Activated CD4-positive, alpha-beta memory T cell treated with anti-CD3 and anti-CD28 coated beads, Interleukin-2, amount 10 ng/mL, durations not matched to agents 7 days and 5 days (primary cell): Measurements from ENCODE around the gene JUN. TPM values are rescaled to one million over a fixed set of nuclear protein-coding genes. Genes with fewer than 3 reads are reported as not detected.

Experiments
- CTCF ChIA-PET: fragments of 350-600 bp; sonication (Branson Sonifier 250); formaldehyde crosslinking; loops from one replicate; lab custom pipeline; 2021; ENCODE audit warnings: antibody characterized with exemption, inconsistent platforms; lab: Charles Lee
- POLR2A ChIA-PET: fragments of 350-600 bp; sonication (Branson Sonifier 250); formaldehyde crosslinking; loops from one replicate; lab custom pipeline; 2021; ENCODE audit warnings: antibody characterized with exemption; lab: Charles Lee
- DNase-seq: peaks from one replicate; pipeline ENCODE4 v3.0.0-alpha.2; 2020
- H3K27ac Mint-ChIP-seq: one replicate; pipeline ENCODE4 v1.8.0; 2021; ENCODE audit warnings: mild to moderate bottlenecking, mixed read lengths
- H3K27me3 Mint-ChIP-seq: one replicate; pipeline ENCODE4 v1.8.0; 2021; ENCODE audit warnings: mixed read lengths
- H3K36me3 Mint-ChIP-seq: one replicate; pipeline ENCODE4 v1.8.0; 2021; ENCODE audit warnings: low read depth, mixed read lengths
- H3K4me1 Mint-ChIP-seq: one replicate; pipeline ENCODE4 v1.8.0; 2021; ENCODE audit warnings: mixed read lengths
- H3K4me3 Mint-ChIP-seq: one replicate; pipeline ENCODE4 v1.8.0; 2021; ENCODE audit warnings: mild to moderate bottlenecking, mixed read lengths
- H3K9me3 Mint-ChIP-seq: one replicate; pipeline ENCODE4 v1.8.0; 2021; ENCODE audit warnings: mixed read lengths
- total RNA-seq, 2 experiments: library from RNA; stranded (reverse); gene quantifications; one replicate each; pipeline ENCODE4 v1.2.3, GENCODE V29; 2021

JUN gene
- 10 to 100 TPM; 31.1 to 32.3 TPM for total RNA-seq

DNA sequence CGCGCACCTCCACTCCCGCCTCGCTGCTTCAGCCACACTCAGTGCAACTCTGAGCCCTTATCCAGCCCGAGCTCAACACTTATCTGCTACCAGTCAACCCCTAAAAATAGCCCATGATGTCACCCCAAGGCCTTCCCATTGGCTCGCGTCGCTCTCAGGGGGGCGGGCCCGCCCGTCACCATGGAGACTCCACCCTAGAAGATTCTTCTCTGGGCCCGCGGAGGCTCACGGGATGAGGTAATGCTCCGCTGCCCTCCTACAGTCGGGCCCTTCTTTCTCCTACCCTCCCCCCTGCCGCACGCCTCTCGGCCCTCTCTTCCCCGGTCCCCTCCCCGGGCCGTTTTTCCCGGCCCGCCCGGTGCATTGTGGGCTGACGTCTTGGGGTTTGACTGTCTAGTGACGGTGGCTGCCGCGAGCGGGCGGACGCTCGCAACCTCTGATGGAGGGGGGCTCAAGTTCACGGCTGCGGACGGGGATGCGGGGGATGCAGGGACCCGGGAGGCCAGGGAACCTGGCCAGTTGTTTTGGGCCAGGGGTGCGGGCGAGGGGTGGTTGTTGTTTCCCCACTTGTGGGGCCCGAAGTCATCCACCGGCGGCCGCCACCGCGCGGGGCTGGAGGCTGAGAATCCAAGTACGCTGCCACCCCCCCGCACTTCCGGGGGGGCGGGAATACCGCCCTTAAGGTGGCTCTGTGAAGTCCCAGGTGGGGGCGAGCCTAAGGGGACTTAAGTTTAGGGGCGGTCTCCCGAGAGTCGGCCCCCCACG is at the start of gene JUN:
Gene JUN (minus strand): TSS at position 55 of the 765 bp plus-strand sequence. CDS start 977 bp downstream, outside the sequence.
- peaks cover 15% of the 10 kb centered on the region for H3K27me3 Mint-ChIP-seq
- peak within 1 kb of the TSS; percentile 89 for H3K4me3 Mint-ChIP-seq
- H3K9me3 Mint-ChIP-seq = peaks cover 8% of the 10 kb centered on the region
- peaks cover 21% of the 10 kb centered on the region for H3K4me1 Mint-ChIP-seq
- peaks cover 32% of the 10 kb centered on the region for H3K36me3 Mint-ChIP-seq
- peak; percentile 99 for DNase-seq
- ChIA-PET POLR2A (interaction anchor here (0.6 to 5.1 kb wide), 40 partner anchors 9 to 915 kb away, joined by 3 to 39 read pairs (median 5); partner anchors contain the start of gene MYSM1), CTCF (interaction anchor here (0.7 to 2.9 kb wide), 10 partner anchors 15 to 915 kb away, joined by 3 to 19 read pairs (median 3); no protein-coding TSS in a partner anchor)
- peak within 1 kb of the TSS; percentile 96 for H3K27ac Mint-ChIP-seq

DNA sequence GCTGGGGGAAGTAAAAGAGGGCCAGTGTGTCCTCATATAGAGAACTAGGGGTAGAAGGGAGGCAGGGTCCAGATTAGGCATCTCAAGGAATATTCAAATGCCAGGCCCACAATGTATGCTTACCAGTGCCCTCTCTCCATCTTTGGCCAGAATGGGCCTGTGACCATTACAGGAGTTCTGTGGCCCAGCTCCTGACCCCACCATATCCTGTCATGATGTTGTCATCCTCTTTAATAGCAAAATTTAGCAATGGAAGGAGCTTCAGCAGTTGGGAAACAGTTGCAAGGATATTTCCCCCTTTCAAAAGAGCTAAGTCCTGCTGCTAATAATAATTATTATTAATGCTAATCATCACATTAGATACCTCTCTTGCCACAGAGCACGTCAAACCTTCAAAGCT is 49.3 kb upstream of the JUN start:
- ChIA-PET POLR2A (no interaction called here), CTCF (no interaction called here)
- Mint-ChIP-seq H3K27me3 (peaks cover 4% of the 10 kb centered on the region), H3K4me3 (no peak overlapping the region), H3K36me3 (peaks cover 6% of the 10 kb centered on the region), H3K4me1 (no peaks in the 10 kb centered on the region), H3K9me3 (peaks cover 7% of the 10 kb centered on the region), H3K27ac (no peak overlapping the region)
- no peak for DNase-seq

DNA sequence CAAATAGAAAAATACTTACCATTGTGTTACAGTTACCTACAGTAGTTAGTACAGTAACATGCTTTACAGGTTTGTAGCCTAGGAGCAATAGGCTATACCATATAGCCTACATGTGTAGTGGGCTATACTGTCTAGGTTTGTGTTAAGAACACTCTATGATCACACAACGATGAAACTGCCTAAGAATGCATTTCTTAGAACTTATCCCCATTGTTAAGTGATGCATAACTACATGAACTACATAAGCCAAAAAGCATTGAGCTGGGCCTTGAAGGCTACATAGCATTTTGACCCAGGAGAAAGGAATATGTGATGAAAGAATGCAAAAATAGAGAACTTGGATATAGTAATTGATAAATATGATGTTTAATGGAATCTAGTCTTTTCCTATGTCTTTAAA is 46.4 kb upstream of the JUN start:
- no peak overlapping the region for H3K4me3 Mint-ChIP-seq
- H3K27me3 Mint-ChIP-seq = no peaks in the 10 kb centered on the region
- CTCF ChIA-PET = no interaction called here
- DNase-seq = no peak
- H3K27ac Mint-ChIP-seq = no peak overlapping the region
- no peaks in the 10 kb centered on the region for H3K4me1 Mint-ChIP-seq
- peaks cover 27% of the 10 kb centered on the region for H3K9me3 Mint-ChIP-seq
- H3K36me3 Mint-ChIP-seq = peaks cover 22% of the 10 kb centered on the region
- POLR2A ChIA-PET = no interaction called here

DNA sequence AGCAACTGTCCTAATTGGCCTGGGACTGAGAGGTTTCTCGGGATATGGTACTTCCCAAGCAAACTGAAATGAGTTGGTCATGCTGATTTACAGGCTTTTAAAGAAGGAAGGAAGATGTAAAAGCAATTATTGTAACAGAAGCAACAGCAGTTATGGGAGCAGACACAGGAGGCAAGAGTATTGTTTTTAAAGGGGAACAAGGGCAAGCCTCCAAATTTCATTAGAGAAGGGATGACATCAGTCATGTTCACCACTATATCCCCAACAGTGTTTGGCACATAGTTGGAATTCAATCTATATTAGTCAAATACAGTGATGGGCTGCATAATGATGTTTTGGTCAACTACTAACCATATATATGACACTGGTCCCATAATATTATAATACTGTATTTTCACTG is 46.0 kb upstream of the JUN start:
- H3K9me3 Mint-ChIP-seq = peaks cover 27% of the 10 kb centered on the region
- H3K27me3 Mint-ChIP-seq = no peaks in the 10 kb centered on the region
- peaks cover 22% of the 10 kb centered on the region for H3K36me3 Mint-ChIP-seq
- H3K4me1 Mint-ChIP-seq = no peaks in the 10 kb centered on the region
- H3K4me3 Mint-ChIP-seq = no peak overlapping the region
- no peak overlapping the region for H3K27ac Mint-ChIP-seq
- no peak for DNase-seq
- CTCF ChIA-PET = no interaction called here
- POLR2A ChIA-PET = no interaction called here

DNA sequence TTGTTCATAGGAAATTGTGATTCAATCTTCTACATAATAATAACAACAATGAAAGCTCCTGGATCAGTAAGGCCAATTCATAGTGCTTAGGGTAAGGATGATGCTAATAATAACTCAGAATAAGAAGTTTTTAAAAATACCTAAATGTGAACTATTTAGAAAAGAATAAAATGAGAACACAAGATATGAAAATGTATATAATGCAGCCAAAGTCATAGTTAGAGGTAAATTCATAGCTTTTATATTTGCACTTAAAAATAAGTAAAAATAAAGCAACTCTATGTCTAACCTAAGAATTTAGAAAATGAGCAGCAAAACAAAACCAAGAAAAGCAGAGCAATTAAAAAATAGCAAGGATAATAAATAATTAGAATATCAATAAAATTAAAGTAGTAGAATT is 43.5 kb upstream of the JUN start:
- H3K27me3 Mint-ChIP-seq = peaks cover 1% of the 10 kb centered on the region
- CTCF ChIA-PET = no interaction called here
- no peak overlapping the region for H3K4me3 Mint-ChIP-seq
- peaks cover 22% of the 10 kb centered on the region for H3K36me3 Mint-ChIP-seq
- POLR2A ChIA-PET = no interaction called here
- H3K9me3 Mint-ChIP-seq = peaks cover 27% of the 10 kb centered on the region
- DNase-seq = no peak
- H3K27ac Mint-ChIP-seq = no peak overlapping the region
- no peaks in the 10 kb centered on the region for H3K4me1 Mint-ChIP-seq

DNA sequence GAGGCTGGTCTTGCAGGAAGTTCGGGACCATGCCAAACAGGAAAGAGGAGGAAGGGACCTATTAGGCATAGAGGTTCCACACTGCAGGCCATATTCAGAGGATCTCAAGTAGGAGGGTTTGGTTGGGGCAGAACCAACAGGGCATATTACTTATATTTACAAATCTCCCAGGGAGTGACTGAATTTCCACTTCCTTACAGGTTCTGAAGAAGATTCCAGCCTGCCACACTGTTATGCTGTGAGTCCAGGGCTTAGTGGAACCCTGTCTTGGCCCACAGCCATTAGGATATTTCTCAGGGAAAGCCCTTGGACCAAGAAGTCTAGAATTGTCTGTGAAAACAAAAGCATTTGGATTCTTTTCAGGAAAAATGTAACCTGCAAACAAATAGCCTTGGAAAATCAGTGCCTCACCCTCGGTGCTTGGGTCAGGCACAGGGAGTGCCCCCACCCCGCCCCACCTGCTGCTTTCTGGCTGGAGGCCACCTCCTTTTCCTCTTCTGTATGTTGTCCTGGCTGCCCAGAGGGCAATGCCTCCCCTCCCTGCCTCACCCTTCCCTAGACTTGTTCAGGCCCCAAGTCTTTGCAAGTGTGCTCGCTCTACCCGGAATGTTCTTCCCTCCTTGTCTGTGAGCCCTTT is 41.0 kb upstream of the JUN start:
- peaks cover 27% of the 10 kb centered on the region for H3K9me3 Mint-ChIP-seq
- CTCF ChIA-PET = no interaction called here
- POLR2A ChIA-PET = no interaction called here
- no peaks in the 10 kb centered on the region for H3K4me1 Mint-ChIP-seq
- H3K27ac Mint-ChIP-seq = no peak overlapping the region
- DNase-seq = no peak
- H3K27me3 Mint-ChIP-seq = peaks cover 8% of the 10 kb centered on the region
- H3K36me3 Mint-ChIP-seq = peaks cover 22% of the 10 kb centered on the region
- no peak overlapping the region for H3K4me3 Mint-ChIP-seq

DNA sequence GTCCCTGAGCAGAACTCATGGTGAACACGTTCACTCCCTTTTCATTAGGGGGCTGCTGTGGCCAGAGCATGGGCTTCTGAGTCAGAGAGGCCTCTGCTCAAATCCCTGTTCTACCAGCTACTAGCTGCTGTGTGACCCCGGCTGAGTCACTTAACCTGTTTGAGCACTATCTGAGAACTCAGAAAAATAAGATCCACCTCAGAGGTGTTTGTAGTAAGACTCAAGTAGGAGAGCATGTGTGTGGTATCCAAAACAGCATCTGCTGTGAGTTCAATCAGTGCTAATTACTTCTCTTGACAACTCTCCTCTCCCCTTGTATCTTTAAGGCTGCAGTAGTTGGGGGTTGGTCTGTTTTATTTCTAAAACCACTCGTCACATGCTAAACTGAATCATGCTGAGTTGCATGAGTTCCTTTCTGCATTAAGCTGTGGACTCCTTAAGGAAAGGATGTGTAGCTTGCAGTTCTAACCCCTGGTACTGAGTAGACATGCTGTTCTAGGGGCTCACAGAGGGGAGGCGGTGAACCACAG is 39.7 kb upstream of the JUN start:
- ChIA-PET CTCF (no interaction called here), POLR2A (no interaction called here)
- H3K27me3 Mint-ChIP-seq = peaks cover 9% of the 10 kb centered on the region
- H3K27ac Mint-ChIP-seq = no peak overlapping the region
- no peak for DNase-seq
- H3K4me3 Mint-ChIP-seq = no peak overlapping the region
- peaks cover 19% of the 10 kb centered on the region for H3K36me3 Mint-ChIP-seq
- no peaks in the 10 kb centered on the region for H3K4me1 Mint-ChIP-seq
- H3K9me3 Mint-ChIP-seq = peaks cover 24% of the 10 kb centered on the region

DNA sequence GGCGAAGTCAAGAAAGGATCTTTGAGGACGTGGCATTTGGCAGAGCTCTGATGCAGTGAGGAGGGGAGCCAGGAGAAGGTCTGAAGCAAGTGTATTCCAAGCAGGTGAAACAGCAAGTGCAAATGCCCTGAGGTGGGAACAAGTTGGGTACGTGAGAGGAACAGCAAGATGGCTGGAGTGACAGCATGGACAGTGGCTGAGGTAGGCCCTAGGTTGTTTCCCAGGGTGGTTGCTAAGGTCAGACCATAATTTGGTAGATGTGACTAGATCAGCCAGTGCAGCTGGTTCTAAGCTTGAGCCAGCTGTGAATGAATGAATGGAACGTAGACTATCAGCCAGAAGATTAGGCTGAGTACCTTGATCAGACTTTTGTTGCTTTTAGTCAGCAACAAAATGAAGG is 37.5 kb upstream of the JUN start:
- Mint-ChIP-seq H3K4me3 (no peak overlapping the region), H3K9me3 (peaks cover 3% of the 10 kb centered on the region), H3K36me3 (peaks cover 4% of the 10 kb centered on the region), H3K27me3 (peaks cover 9% of the 10 kb centered on the region), H3K27ac (no peak overlapping the region), H3K4me1 (peaks cover 7% of the 10 kb centered on the region)
- CTCF ChIA-PET = interaction anchor here (0.8 kb wide), 1 partner anchor 49 kb away, joined by 3 read pairs; no protein-coding TSS in a partner anchor
- DNase-seq = no peak
- POLR2A ChIA-PET = no interaction called here

DNA sequence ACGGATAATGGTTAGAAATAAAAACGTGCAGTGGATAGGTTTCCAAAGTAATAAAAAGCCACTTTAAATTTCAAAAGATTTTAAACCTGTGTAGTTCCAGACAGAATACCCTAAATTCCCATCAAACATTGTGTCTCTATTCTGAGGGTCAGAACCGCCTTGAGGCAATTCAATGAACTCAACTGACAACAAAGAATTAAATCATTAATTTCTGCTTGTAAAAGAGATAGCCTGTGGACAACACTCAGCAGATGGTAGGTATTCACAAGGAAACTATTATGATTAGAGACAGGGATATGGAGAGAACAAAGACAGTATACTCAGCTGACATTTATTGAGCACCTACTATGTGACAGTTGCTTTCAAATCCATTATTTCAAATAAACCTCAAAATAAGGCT is 35.1 kb upstream of the JUN start:
- Mint-ChIP-seq H3K4me1 (peaks cover 24% of the 10 kb centered on the region), H3K4me3 (no peak overlapping the region), H3K9me3 (no peaks in the 10 kb centered on the region), H3K36me3 (no peaks in the 10 kb centered on the region), H3K27ac (no peak overlapping the region), H3K27me3 (peaks cover 9% of the 10 kb centered on the region)
- POLR2A ChIA-PET = interaction anchor here (3.5 kb wide), 1 partner anchor 35 kb away, joined by 34 read pairs; the partner anchor contains the start of gene JUN
- no peak for DNase-seq
- CTCF ChIA-PET = interaction anchor here (2.5 kb wide), 1 partner anchor 37 kb away, joined by 6 read pairs; no protein-coding TSS in a partner anchor

DNA sequence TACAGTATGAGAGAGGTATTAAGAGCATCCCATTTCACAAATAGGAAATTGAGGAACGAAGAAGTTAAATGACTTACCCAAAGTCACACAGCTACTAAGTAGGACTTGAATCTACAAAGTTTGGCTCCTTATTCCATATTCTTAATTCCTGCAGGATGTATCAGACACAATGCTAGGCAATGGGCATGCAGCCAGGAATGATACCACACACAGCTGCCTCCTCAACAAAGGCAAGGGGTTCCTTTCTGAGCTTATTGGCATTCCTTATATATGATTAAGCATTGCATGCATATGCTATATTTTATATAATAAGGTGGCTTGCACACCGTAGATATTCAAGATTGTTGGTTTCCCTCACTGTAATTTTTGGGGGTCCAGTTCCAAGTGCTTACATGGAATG is 34.2 kb upstream of the JUN start:
- no peaks in the 10 kb centered on the region for H3K36me3 Mint-ChIP-seq
- H3K27me3 Mint-ChIP-seq = peaks cover 9% of the 10 kb centered on the region
- no peaks in the 10 kb centered on the region for H3K9me3 Mint-ChIP-seq
- POLR2A ChIA-PET = interaction anchor here (3.5 kb wide), 1 partner anchor 34 kb away, joined by 34 read pairs; the partner anchor contains the start of gene JUN
- CTCF ChIA-PET = interaction anchor here (2.5 kb wide), 1 partner anchor 36 kb away, joined by 6 read pairs; no protein-coding TSS in a partner anchor
- no peak overlapping the region for H3K4me3 Mint-ChIP-seq
- no peak overlapping the region for H3K27ac Mint-ChIP-seq
- peaks cover 33% of the 10 kb centered on the region for H3K4me1 Mint-ChIP-seq
- no peak for DNase-seq

DNA sequence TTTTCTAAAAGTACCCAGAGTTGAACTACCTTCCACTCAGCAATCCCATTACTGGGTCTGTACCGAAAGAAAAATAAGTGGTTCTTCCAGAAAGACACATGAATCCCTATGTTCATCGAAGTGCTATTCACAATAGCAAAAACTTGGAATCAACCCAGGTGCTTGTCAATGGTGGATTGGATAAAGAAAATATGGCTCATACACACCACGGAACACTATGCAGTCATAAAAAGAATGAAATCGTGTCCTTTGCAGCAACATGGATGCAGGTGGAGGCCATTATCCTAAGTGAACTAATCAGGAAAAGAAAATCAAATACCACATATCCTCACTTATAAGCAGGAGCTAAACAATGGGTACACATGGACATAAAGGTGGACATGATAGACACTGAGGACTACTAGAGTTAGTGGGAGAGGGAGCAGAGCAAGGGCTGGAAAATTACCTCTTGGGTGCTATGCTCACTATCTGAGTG is 32.9 kb upstream of the JUN start:
- H3K4me1 Mint-ChIP-seq = peaks cover 45% of the 10 kb centered on the region
- H3K27ac Mint-ChIP-seq = peak overlapping the region; percentile 78
- no peak for DNase-seq
- H3K27me3 Mint-ChIP-seq = peaks cover 8% of the 10 kb centered on the region
- H3K36me3 Mint-ChIP-seq = no peaks in the 10 kb centered on the region
- ChIA-PET POLR2A (interaction anchor here (0.6 to 3.5 kb wide), 6 partner anchors 32 to 334 kb away, joined by 3 to 34 read pairs (median 4); partner anchors contain the start of gene JUN), CTCF (interaction anchor here (0.6 to 2.5 kb wide), 4 partner anchors 24 to 499 kb away, joined by 3 to 6 read pairs (median 3); no protein-coding TSS in a partner anchor)
- H3K4me3 Mint-ChIP-seq = peak overlapping the region; percentile 83
- no peaks in the 10 kb centered on the region for H3K9me3 Mint-ChIP-seq

DNA sequence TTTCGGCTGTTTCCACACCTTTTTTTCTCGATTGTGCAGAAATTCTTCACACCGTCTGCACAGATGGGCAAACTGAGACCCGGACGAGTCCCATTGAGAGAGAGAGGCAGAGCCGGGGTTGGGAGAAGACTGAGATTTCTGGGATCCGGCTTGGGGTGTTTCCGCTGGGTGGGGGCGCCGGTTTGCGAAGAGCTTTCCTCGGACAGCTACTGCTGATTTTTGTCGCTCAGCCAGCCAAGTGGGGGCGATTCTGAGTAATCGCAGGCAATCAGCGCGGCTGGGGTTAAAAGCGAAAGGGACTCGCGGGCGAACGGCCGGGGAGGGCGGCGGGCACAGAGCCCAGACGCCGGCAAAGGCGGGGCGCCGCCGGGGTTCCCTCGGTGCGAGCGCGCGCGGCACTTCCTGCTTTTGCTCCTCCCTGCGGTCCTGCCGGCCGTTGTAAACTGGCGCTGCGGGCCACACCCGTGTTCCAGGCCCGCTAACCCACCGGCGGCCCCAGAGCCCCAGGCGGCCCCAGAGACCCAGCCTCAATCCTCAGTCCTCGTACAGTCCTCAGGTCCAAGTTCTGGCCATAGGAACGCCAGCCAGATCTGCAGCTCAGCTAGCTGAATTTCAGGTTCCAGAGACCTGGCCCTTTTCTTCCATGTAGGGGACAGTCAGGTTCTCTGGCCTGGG is 32.4 kb upstream of the JUN start:
- ChIA-PET CTCF (interaction anchor here (0.6 to 2.5 kb wide), 3 partner anchors 34 to 499 kb away, joined by 3 to 6 read pairs (median 3); no protein-coding TSS in a partner anchor), POLR2A (interaction anchor here (0.6 to 3.5 kb wide), 7 partner anchors 32 to 335 kb away, joined by 3 to 34 read pairs (median 3); partner anchors contain the start of gene JUN)
- Mint-ChIP-seq H3K36me3 (no peaks in the 10 kb centered on the region), H3K4me3 (peak overlapping the region; percentile 83), H3K27me3 (peaks cover 6% of the 10 kb centered on the region), H3K4me1 (peaks cover 45% of the 10 kb centered on the region), H3K9me3 (peaks cover under 1% of the 10 kb centered on the region), H3K27ac (peak overlapping the region; percentile 78)
- DNase-seq = peak; percentile 91
